GM19043 (cell line): ENCODE measurements around the gene PHLPP1.
"Not testable (repeated sequence)": the region's sequence is repeated elsewhere in the genome, so short reads cannot be mapped to it uniquely, and the experiment has no call there.

Experiments used
- ATAC-seq: cut with Tn5 transposase; IDR thresholded peaks from one replicate; pipeline ENCODE4 v1.9.1; 2021; ENCODE audit warnings: low read depth; ENCODE audit not compliant: unreplicated experiment

PHLPP1 gene

GRCh38 chr18:62877411-62878221 lies 162.3 kb downstream of the PHLPP1 start:
- no peak for ATAC-seq

GRCh38 chr18:62878305-62878704 lies 163.0 kb downstream of the PHLPP1 start:
- no peak for ATAC-seq

GRCh38 chr18:62880034-62880433 lies 164.7 kb downstream of the PHLPP1 start:
- no peak for ATAC-seq

GRCh38 chr18:62880673-62881364 lies 165.5 kb downstream of the PHLPP1 start:
- no peak for ATAC-seq

- ATAC-seq: no peak
These were observed 166.2 kb downstream of the PHLPP1 start for GRCh38 chr18:62881509-62882016.

GRCh38 chr18:62883937-62884735 lies 168.8 kb downstream of the PHLPP1 start:
- no peak for ATAC-seq

GRCh38 chr18:62885804-62886203 lies 170.5 kb downstream of the PHLPP1 start:
- no peak for ATAC-seq

- ATAC-seq: no peak
These were observed 179.5 kb downstream of the PHLPP1 start for GRCh38 chr18:62894681-62895390.

- no peak for ATAC-seq
These were observed 181.8 kb downstream of the PHLPP1 start for GRCh38 chr18:62897153-62897552.

- peak; percentile 92 for ATAC-seq
These were observed 183.0 kb downstream of the PHLPP1 start for GRCh38 chr18:62898359-62898758.

- no peak for ATAC-seq
These were observed 184.2 kb downstream of the PHLPP1 start for GRCh38 chr18:62899534-62899933.

GRCh38 chr18:62900132-62900883 lies 185.0 kb downstream of the PHLPP1 start:
- no peak for ATAC-seq

GRCh38 chr18:62902776-62903175 lies 187.4 kb downstream of the PHLPP1 start:
- no peak for ATAC-seq

GRCh38 chr18:62904396-62905285 lies 189.3 kb downstream of the PHLPP1 start:
- ATAC-seq: no peak

GRCh38 chr18:62912885-62913284 lies 197.5 kb downstream of the PHLPP1 start:
- ATAC-seq: no peak

GRCh38 chr18:62913824-62914223 lies 198.5 kb downstream of the PHLPP1 start:
- ATAC-seq: not testable (repeated sequence)

GRCh38 chr18:62914871-62915392 lies 199.6 kb downstream of the PHLPP1 start:
- ATAC-seq: no peak

GRCh38 chr18:62918361-62918760 lies 203.0 kb downstream of the PHLPP1 start:
- ATAC-seq: no peak
